ENCODE measurements around the gene MBNL2. TPM values are rescaled to one million over a fixed set of nuclear protein-coding genes. Genes with fewer than 3 reads are reported as not detected.
A peak's percentile ranks its signal among the peaks of the same experiment; 100 is the strongest.

MBNL2 gene
- total RNA-seq, 1 donor = 69.8 TPM

DNA sequence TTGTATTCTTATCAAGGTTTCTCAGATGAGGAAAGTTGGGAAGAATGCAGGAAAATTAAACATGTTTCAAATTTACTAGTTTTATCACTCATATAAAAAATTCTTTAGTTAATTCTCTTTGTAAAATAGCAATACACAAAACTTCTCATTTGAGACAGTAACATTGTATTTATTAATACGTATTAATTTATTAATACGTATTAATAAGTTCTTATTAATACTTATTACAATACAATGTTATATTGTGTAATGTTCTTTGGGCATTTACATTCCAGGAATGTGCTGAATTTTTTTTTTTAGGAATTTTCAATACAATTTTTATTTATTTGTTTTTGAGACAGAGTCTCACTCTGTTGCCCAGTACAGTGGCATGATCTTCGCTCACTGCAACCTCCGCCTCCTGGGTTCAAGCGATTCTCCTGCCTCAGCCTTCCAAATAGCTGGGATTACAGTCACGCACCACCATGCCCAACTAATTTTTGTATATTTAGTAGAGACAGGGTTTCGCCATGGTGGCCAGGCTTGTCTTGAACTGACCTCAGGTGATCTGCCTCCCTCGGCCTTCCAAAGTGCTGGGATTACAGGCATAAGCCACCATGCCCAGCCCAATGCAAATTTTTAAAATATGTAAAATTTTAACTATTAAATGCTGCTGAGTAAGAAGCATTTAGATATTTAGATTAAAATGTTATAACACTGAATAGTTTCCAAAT lies 31.6 kb downstream of the MBNL2 start:
- no peaks in the 10 kb centered on the region for H3K36me3 ChIP-seq (ENCODE audit: insufficient read depth, low read length)
- TF ChIP-seq CTCF (IDR thresholded peaks at IDR 0.05; ENCODE audit: extremely low read depth, low read depth, low read length) = no peak
- H3K27me3 ChIP-seq (ENCODE audit: insufficient read depth, low read length) = no peaks in the 10 kb centered on the region
- H2AFZ ChIP-seq (ENCODE audit: low read length) = no peak overlapping the region
- no peak for DNase-seq (ENCODE audit: insufficient read length, low spot score, missing footprints)
- H3K4me2 ChIP-seq (ENCODE audit: insufficient read depth, low read length) = no peak overlapping the region
- no peaks in the 10 kb centered on the region for H3K9me3 ChIP-seq (ENCODE audit: low read depth, low read length)
- no peak overlapping the region for H3K27ac ChIP-seq (ENCODE audit: low read depth, low read length)
- peaks cover 5% of the 10 kb centered on the region for H4K20me1 ChIP-seq (ENCODE audit: insufficient read depth, low read length)
- peaks cover 50% of the 10 kb centered on the region for H3K4me1 ChIP-seq (ENCODE audit: insufficient read depth, low read length)
- peaks cover 31% of the 10 kb centered on the region for H3K79me2 ChIP-seq (ENCODE audit: insufficient read depth, low read length)
- H3K4me3 ChIP-seq (ENCODE audit: insufficient read depth, low read length) = no peak overlapping the region

- Histone ChIP-seq H3K4me1 (ENCODE audit: insufficient read depth, low read length) (peaks cover 54% of the 10 kb centered on the region), H3K79me2 (ENCODE audit: insufficient read depth, low read length) (peaks cover 31% of the 10 kb centered on the region), H3K4me3 (ENCODE audit: insufficient read depth, low read length) (no peak overlapping the region), H4K20me1 (ENCODE audit: insufficient read depth, low read length) (peaks cover 2% of the 10 kb centered on the region), H3K9me3 (ENCODE audit: low read depth, low read length) (no peaks in the 10 kb centered on the region), H3K27me3 (ENCODE audit: insufficient read depth, low read length) (no peaks in the 10 kb centered on the region), H3K4me2 (ENCODE audit: insufficient read depth, low read length) (peak overlapping the region; percentile 49), H3K27ac (ENCODE audit: low read depth, low read length) (peak overlapping the region; percentile 91), H3K36me3 (ENCODE audit: insufficient read depth, low read length) (no peaks in the 10 kb centered on the region), H2AFZ (ENCODE audit: low read length) (no peak overlapping the region)
- TF ChIP-seq CTCF (IDR thresholded peaks at IDR 0.05; ENCODE audit: extremely low read depth, low read depth, low read length) = no peak
- peak; percentile 31 for DNase-seq (ENCODE audit: insufficient read length, low spot score, missing footprints)
Measured at GRCh38 chr13:97254816-97255215, 32.7 kb downstream of the MBNL2 start.

- no peaks in the 10 kb centered on the region for H3K27me3 ChIP-seq (ENCODE audit: insufficient read depth, low read length)
- H3K4me2 ChIP-seq (ENCODE audit: insufficient read depth, low read length) = peak overlapping the region; percentile 49
- peaks cover 34% of the 10 kb centered on the region for H3K79me2 ChIP-seq (ENCODE audit: insufficient read depth, low read length)
- peak overlapping the region; percentile 91 for H3K27ac ChIP-seq (ENCODE audit: low read depth, low read length)
- no peak for TF ChIP-seq CTCF (IDR thresholded peaks at IDR 0.05; ENCODE audit: extremely low read depth, low read depth, low read length)
- H3K4me1 ChIP-seq (ENCODE audit: insufficient read depth, low read length) = peaks cover 59% of the 10 kb centered on the region
- H3K4me3 ChIP-seq (ENCODE audit: insufficient read depth, low read length) = no peak overlapping the region
- H2AFZ ChIP-seq (ENCODE audit: low read length) = no peak overlapping the region
- H3K36me3 ChIP-seq (ENCODE audit: insufficient read depth, low read length) = no peaks in the 10 kb centered on the region
- H4K20me1 ChIP-seq (ENCODE audit: insufficient read depth, low read length) = no peaks in the 10 kb centered on the region
- DNase-seq (ENCODE audit: insufficient read length, low spot score, missing footprints) = no peak
- no peaks in the 10 kb centered on the region for H3K9me3 ChIP-seq (ENCODE audit: low read depth, low read length)
Measured at GRCh38 chr13:97255515-97256021, 33.4 kb downstream of the MBNL2 start.

- Histone ChIP-seq H3K27me3 (ENCODE audit: insufficient read depth, low read length) (no peaks in the 10 kb centered on the region), H3K79me2 (ENCODE audit: insufficient read depth, low read length) (peaks cover 34% of the 10 kb centered on the region), H2AFZ (ENCODE audit: low read length) (no peak overlapping the region), H3K4me1 (ENCODE audit: insufficient read depth, low read length) (peaks cover 64% of the 10 kb centered on the region), H3K4me2 (ENCODE audit: insufficient read depth, low read length) (peak overlapping the region; percentile 40), H3K27ac (ENCODE audit: low read depth, low read length) (peak overlapping the region; percentile 91), H3K9me3 (ENCODE audit: low read depth, low read length) (no peaks in the 10 kb centered on the region), H3K4me3 (ENCODE audit: insufficient read depth, low read length) (no peak overlapping the region), H4K20me1 (ENCODE audit: insufficient read depth, low read length) (no peaks in the 10 kb centered on the region), H3K36me3 (ENCODE audit: insufficient read depth, low read length) (no peaks in the 10 kb centered on the region)
- DNase-seq (ENCODE audit: insufficient read length, low spot score, missing footprints) = peak; percentile 82
- no peak for TF ChIP-seq CTCF (IDR thresholded peaks at IDR 0.05; ENCODE audit: extremely low read depth, low read depth, low read length)
Measured at GRCh38 chr13:97256343-97256783, 34.2 kb downstream of the MBNL2 start.

Measured in osteoblast (primary cell).